GM10248 (cell line): ENCODE data around the gene COG8.
"Not testable (repeated sequence)": the region's sequence is repeated elsewhere in the genome, so short reads cannot be mapped to it uniquely, and the experiment has no call there.

ENCODE experiments used
- CTCF ChIA-PET: fragments of 300-600 bp; sonication (Branson Sonifier 250); formaldehyde crosslinking; extraction: SDS; loops from one replicate; lab custom pipeline; 2021; ENCODE audit warnings: antibody characterized with exemption; lab: Yijun Ruan, JAX
- POLR2A ChIA-PET: fragments of 350-650 bp; sonication (Branson Sonifier 250); formaldehyde crosslinking; extraction: SDS; loops from one replicate; lab custom pipeline; 2020; ENCODE audit warnings: antibody characterized with exemption; lab: Yijun Ruan, JAX
- DNase-seq: peaks from one replicate; pipeline ENCODE4 v3.0.0; 2012; ENCODE audit errors: extremely low spot score
- CTCF ChIP-seq: IDR thresholded peaks from 2 replicates; pipeline ENCODE4 v1.5.1; 2012; ENCODE audit warnings: mild to moderate bottlenecking, low read depth; ENCODE audit errors: extremely low read depth, missing control alignments, control extremely low read depth

COG8 gene

DNA sequence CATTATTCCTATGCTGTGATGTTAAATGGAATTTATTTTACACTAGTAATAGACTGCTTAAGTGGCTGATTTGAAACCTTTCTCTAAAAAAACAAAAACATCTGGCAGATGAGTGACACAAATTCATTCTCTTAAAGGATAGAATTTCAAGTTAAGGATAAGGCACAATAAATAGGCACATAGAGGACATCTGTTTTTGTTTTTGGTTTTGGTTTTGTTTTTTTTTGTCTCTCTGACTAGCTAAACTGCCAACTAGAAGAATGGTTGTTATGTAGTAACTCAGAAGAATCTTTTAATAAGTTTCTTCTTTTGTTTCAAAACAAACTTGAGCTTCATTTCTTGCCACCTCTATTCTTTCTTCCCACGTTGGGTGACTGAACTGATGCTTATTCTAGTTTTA is 33.3 kb downstream of the COG8 start:
- TF ChIP-seq CTCF = no peak
- POLR2A ChIA-PET = no interaction called here
- DNase-seq = no peak
- CTCF ChIA-PET = interaction anchor here (0.9 kb wide), 1 partner anchor 449 kb away, joined by 3 read pairs; the partner anchor contains the start of gene NOB1

- DNase-seq = no peak
- POLR2A ChIA-PET = no interaction called here
- CTCF ChIA-PET = interaction anchor here (1.0 to 2.9 kb wide), 5 partner anchors 10 to 152 kb away, joined by 3 to 8 read pairs (median 5); no protein-coding TSS in a partner anchor
- TF ChIP-seq CTCF = no peak
Observed at GRCh38 chr16:69302301-69302700, 37.1 kb downstream of the COG8 start.

- CTCF ChIA-PET = interaction anchor here (1.0 to 2.9 kb wide), 5 partner anchors 10 to 151 kb away, joined by 3 to 8 read pairs (median 5); no protein-coding TSS in a partner anchor
- no peak for TF ChIP-seq CTCF
- no peak for DNase-seq
- POLR2A ChIA-PET = no interaction called here
Observed at GRCh38 chr16:69301861-69302260, 37.5 kb downstream of the COG8 start.

DNA sequence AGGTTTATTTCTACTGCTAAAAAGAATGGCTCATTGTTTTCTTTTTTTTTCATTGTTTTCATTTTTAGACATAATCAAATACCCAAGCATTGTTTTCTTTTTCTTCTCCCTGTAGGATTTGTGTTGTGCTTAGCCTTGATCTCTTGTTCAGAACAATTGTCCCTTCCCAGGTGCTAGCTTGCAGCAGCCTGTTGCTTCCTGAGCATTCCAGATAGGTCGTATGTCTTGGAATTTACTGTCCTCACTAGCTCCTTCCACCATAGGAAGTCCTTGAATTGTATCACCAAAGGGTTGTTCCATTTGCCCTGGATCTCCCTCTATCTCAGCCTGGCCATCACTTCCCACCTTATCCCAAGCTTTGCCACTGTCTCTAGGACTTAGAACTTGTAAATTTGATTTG is 38.2 kb downstream of the COG8 start:
- DNase-seq = no peak
- CTCF ChIA-PET = interaction anchor here (0.6 to 2.9 kb wide), 5 partner anchors 9 to 134 kb away, joined by 3 to 8 read pairs (median 5); no protein-coding TSS in a partner anchor
- TF ChIP-seq CTCF = no peak
- POLR2A ChIA-PET = no interaction called here

DNA sequence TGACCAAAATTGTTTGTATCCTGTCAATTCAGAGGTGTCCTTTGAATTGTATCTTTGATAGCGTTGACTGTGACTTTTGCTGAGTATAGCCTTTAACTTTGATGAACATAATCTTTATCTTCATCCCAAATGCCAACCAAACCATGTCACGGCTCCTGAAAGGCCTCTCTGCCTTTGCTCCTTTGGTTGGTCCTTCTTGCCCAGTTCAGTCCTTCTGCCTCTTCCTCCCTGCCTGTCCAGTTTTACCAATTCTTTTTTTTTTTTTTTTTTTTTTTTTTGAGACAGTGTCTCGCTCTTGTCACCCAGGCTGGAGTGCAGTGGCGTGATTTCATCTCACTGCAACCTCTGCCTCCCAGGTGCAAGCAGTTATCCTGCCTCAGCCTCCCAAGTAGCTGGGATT is 41.1 kb downstream of the COG8 start:
- CTCF ChIA-PET = no interaction called here
- POLR2A ChIA-PET = no interaction called here
- DNase-seq = no peak
- TF ChIP-seq CTCF = no peak

DNA sequence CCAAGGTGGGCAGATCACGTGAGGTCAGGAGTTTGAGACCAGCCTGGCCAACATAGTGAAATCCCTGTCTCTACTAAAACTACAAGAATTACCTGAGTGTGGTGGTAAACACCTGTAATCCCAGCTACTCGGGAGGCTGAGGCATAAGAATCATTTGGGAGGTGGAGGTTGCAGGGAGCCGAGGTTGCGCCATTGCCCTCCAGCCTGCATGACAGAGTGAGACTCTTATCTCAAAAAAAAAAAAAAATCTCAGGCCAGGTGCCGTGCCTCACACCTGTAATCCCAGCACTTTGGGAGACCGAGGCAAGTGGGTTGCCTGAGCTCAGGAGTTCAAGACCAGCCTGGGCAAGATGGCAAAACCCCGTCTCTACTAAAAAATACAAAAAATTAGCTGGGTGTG is 42.6 kb downstream of the COG8 start:
- DNase-seq, POLR2A ChIA-PET: not testable (repeated sequence)
- CTCF ChIA-PET = interaction anchor here (1.3 to 3.2 kb wide), 2 partner anchors 11 to 29 kb away, joined by 3 to 11 read pairs; no protein-coding TSS in a partner anchor

DNA sequence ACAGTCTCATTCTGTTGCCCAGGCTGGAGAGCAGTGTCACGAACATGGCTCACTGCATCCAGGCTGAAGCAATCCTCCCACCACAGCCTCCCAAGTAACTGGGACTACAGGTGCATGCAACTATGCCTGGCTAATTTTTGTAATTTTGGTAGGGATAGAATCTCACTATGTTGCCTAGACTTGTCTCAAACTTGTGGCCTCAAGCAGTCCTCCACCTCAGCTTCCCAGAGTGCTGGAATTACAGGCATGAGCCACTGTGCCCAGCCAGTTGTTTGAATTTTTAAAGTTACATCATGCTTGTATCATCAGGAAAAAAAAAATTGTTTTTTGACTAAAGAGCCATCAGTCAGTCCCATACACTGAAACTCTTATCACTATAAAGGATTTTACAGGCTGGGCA is 45.3 kb downstream of the COG8 start:
- DNase-seq = no peak
- ChIA-PET CTCF (interaction anchor here (3.2 kb wide), 1 partner anchor 8 kb away, joined by 11 read pairs; no protein-coding TSS in a partner anchor), POLR2A (no interaction called here)
- no peak for TF ChIP-seq CTCF
